Stomach (tissue), 4 donors: ENCODE data around the gene CCDC83.

Source experiments
- CTCF ChIP-seq, 7 experiments: fragments of 450-650 bp in 4 of 7; fragments of 200-600 bp in 3 of 7; sonication (generic) in 3 of 7; IDR thresholded peaks; one replicate each; pipeline ENCODE4 v1.5.1; 2016 to 2019; ENCODE audit warnings: antibody characterized with exemption in 7 of 7, control low read depth in 2 of 7, mild to moderate bottlenecking in 1 of 7
- EP300 ChIP-seq: sonication (generic); formaldehyde crosslinking; IDR thresholded peaks from one replicate; pipeline ENCODE4 v1.6.1; 2017; ENCODE audit warnings: antibody characterized with exemption
- POLR2A ChIP-seq, 4 donors: fragments of 450-650 bp; IDR thresholded peaks; one replicate each; pipeline ENCODE4 v1.6.1; 2016; ENCODE audit warnings: antibody characterized with exemption in 4 of 4, control low read depth in 2 of 4, mild to moderate bottlenecking in 1 of 4, moderate library complexity in 1 of 4
- POLR2AphosphoS5 ChIP-seq, 3 donors: sonication (generic); formaldehyde crosslinking; IDR thresholded peaks; one replicate each; pipeline ENCODE4 v1.6.1; 2016; ENCODE audit warnings: antibody characterized with exemption in 3 of 3

DNA sequence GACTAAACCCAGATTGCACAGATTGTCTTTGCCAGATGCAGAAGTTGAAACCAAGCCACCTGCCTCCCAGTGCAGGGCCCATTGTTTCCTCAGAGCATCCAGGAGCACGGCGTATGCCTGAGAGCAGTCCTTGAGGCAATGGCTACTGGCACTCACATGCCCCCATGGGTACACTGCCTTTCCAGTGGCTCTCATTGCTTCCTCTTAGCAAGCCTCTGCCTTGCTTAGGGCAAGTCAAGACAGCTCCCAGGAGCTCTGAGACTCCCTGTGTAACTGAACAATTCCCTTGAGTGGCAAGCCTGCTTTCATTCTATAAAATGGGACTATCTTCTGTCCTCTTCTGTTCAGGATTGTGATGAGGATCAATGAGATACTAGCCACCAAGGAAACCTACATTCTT lies 48.3 kb upstream of the CCDC83 start:
- TF ChIP-seq POLR2AphosphoS5 (IDR thresholded peaks at IDR 0.05) (no peak), CTCF (IDR thresholded peaks at IDR 0.05) (no peak), EP300 (no peak), POLR2A (IDR thresholded peaks at IDR 0.05) (no peak)
